H1 (cell line): ENCODE results near the gene ARCN1. TPM values are rescaled to one million over a fixed set of nuclear protein-coding genes. Genes with fewer than 3 reads are reported as not detected.

Experiments used
- ASH2L ChIP-seq: fragments of 200-600, 300-600 bp; sonication (generic); IDR thresholded peaks from one replicate; pipeline ENCODE4 v1.7.1; 2017; ENCODE audit warnings: low read length
- CHD1 ChIP-seq: IDR thresholded peaks from 2 replicates; pipeline ENCODE4 v1.6.1; 2012; ENCODE audit warnings: low read depth, low read length, improper control_type of control experiment
- CREB1 ChIP-seq: IDR thresholded peaks from 2 replicates; pipeline ENCODE4 v1.6.1; 2012; ENCODE audit warnings: inconsistent platforms
- EP300 ChIP-seq, 2 experiments: IDR thresholded peaks; 1 replicate in 1 of 2; 2 replicates in 1 of 2; pipeline ENCODE4 v1.6.1; 2011 to 2012; ENCODE audit warnings: low read depth in 2 of 2, low read length in 2 of 2, mild to moderate bottlenecking in 2 of 2, borderline replicate concordance in 1 of 2, inconsistent platforms in 1 of 2, moderate library complexity in 1 of 2
- GTF2F1 ChIP-seq: IDR thresholded peaks from 2 replicates; pipeline ENCODE4 v1.6.1; 2012; ENCODE audit warnings: low read depth, low read length, improper control_type of control experiment, borderline replicate concordance
- HDAC2 ChIP-seq, 2 experiments: fragments of 300-600 bp in 1 of 2; sonication (generic) in 1 of 2; IDR thresholded peaks; 2 replicates each; pipeline ENCODE4 v1.6.1; 2011 to 2012; ENCODE audit warnings: low read depth in 2 of 2, low read length in 2 of 2, mild to moderate bottlenecking in 2 of 2, moderate library complexity in 2 of 2, borderline replicate concordance in 1 of 2, inconsistent platforms in 1 of 2
- PHF8 ChIP-seq: fragments of 200-600 bp; sonication (generic); conservative IDR thresholded peaks from 2 replicates; pipeline ENCODE4 v1.7.1; 2012; ENCODE audit warnings: low read depth, mild to moderate bottlenecking, inconsistent platforms, low read length, moderate library complexity
- RAD21 ChIP-seq, 2 experiments: IDR thresholded peaks in 1 of 2; conservative IDR thresholded peaks in 1 of 2; 2 replicates each; pipeline ENCODE4 v1.6.1; 2011; ENCODE audit warnings: low read depth in 2 of 2, low read length in 2 of 2, improper control_type of control experiment in 1 of 2, inconsistent platforms in 1 of 2, mild to moderate bottlenecking in 1 of 2, moderate library complexity in 1 of 2
- RBBP5 ChIP-seq: IDR thresholded peaks from 2 replicates; pipeline ENCODE4 v1.7.1; 2012; ENCODE audit warnings: low read depth, mild to moderate bottlenecking, inconsistent platforms, low read length, moderate library complexity, borderline replicate concordance
- SIX5 ChIP-seq: IDR thresholded peaks from 2 replicates; pipeline ENCODE4 v1.6.1; 2011; ENCODE audit warnings: mild to moderate bottlenecking, low read depth, low read length
- SRF ChIP-seq: IDR thresholded peaks from 2 replicates; pipeline ENCODE4 v1.6.1; 2011; ENCODE audit warnings: mild to moderate bottlenecking, low read depth, low read length, moderate library complexity
- SUZ12 ChIP-seq: fragments of 200-600 bp; sonication (generic); IDR thresholded peaks from 2 replicates; pipeline ENCODE4 v1.6.1; 2012; ENCODE audit warnings: mild to moderate bottlenecking, inconsistent platforms, low read length, moderate library complexity, mixed read lengths
- TAF1 ChIP-seq: IDR thresholded peaks from 2 replicates; pipeline ENCODE4 v1.6.1; 2011; ENCODE audit warnings: mild to moderate bottlenecking, low read depth, low read length
- TAF7 ChIP-seq: optimal IDR thresholded peaks from 2 replicates; pipeline ENCODE3; 2011; ENCODE audit warnings: low read depth, mild to moderate bottlenecking, inconsistent platforms, low read length, moderate library complexity, borderline replicate concordance
- polyA plus RNA-seq, 7 experiments: library from polyadenylated mRNA; depleted of rRNA in 3 of 7; stranded (reverse) in 5 of 7; unstranded in 2 of 7; fragments of >200 nt in 5 of 7; fragments of 200-250 nt in 2 of 7; gene quantifications; 1 replicate in 5 of 7; 2 replicates in 1 of 7; 4 replicates in 1 of 7; pipeline versions ENCODE4 v1.2.1 to v1.2.3, GENCODE V29; 2011 to 2013; ENCODE audit warnings: missing spikeins in 2 of 7, mixed read lengths in 2 of 7
- total RNA-seq: library from RNA; stranded (reverse); fragmentation: NEBNext Ultra II Directional; extraction: Animal tissue kit (Norgen Biotek cat#: 25700); gene quantifications from 2 replicates; pipeline ENCODE4 v1.2.1, GENCODE V29; 2021
- TF ChIP-seq, protein P1 (sequence below): IDR thresholded peaks from 2 replicates; pipeline ENCODE4 v1.6.1; 2012; ENCODE audit warnings: low read length, inconsistent platforms
- TF ChIP-seq, protein P2 (sequence below): IDR thresholded peaks from 2 replicates; pipeline ENCODE4 v1.6.1; 2011; ENCODE audit warnings: low read length, improper control_type of control experiment
- TF ChIP-seq, protein P3 (sequence below): IDR thresholded peaks from 2 replicates; pipeline ENCODE4 v1.6.1; 2012; ENCODE audit warnings: inconsistent platforms

Gene ARCN1
- total and polyA plus RNA-seq, 2 of the 8 experiments (the other 6 are each of a cell fraction or from before 2014, with no cell fraction given): 132 to 146 TPM

DNA sequence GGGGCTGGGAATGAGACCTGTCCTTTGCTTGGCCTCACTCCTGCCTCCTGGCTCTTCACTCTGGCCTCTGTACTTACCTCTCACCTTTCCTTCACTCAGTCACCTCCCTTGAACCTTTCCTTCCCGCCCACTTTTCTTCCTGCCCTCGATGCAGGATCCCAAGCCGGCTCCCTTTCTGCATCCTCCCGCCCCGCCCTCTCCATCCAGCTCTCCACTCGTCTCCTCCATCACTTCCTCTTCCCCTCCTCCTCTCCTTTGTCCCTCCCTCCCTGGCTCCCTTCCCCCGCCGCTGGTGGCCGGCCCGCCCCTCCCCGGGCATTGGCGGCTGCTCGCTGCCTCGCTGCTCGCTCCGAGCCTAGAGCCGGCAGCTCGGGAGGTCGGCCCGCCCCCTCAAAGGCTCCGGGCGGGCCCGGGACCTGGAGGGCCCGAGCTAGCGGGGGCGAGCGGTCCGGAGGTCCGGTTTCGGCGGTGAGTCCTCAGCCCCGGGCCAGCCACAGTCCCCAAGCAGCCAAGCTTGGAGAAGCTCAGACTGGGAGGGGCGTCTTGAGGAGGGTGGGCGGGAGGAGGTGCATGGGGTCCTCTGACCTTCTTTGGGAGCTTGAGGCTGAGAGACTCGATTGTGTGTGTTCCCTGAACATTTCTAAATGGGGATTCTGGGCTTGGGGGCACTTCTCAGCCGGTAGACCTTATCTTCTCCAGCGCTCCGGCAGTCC, 49.0 kb downstream of the ARCN1 start (continued):
- TF ChIP-seq, protein P1, sequence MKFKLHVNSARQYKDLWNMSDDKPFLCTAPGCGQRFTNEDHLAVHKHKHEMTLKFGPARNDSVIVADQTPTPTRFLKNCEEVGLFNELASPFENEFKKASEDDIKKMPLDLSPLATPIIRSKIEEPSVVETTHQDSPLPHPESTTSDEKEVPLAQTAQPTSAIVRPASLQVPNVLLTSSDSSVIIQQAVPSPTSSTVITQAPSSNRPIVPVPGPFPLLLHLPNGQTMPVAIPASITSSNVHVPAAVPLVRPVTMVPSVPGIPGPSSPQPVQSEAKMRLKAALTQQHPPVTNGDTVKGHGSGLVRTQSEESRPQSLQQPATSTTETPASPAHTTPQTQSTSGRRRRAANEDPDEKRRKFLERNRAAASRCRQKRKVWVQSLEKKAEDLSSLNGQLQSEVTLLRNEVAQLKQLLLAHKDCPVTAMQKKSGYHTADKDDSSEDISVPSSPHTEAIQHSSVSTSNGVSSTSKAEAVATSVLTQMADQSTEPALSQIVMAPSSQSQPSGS: no peak
- TF ChIP-seq SIX5 (no peak), ASH2L (peak; percentile 56), EP300 (IDR thresholded peaks at IDR 0.05; ENCODE audit: borderline replicate concordance in 1 of 2, low read depth in 2 of 2, low read length in 2 of 2) (peak in 1 of 2 experiments; percentile 20; a peak in 1 of 3 replicates), RAD21 (IDR thresholded peaks at IDR 0.05 in 1 of 2, conservative IDR thresholded peaks at IDR 0.05 in 1 of 2; ENCODE audit: low read depth in 2 of 2, low read length in 2 of 2) (no peak), TAF7 (peak; percentile 63), TAF1 (peak; percentile 51), SRF (no peak), HDAC2 (IDR thresholded peaks at IDR 0.05; ENCODE audit: borderline replicate concordance in 1 of 2, low read depth in 2 of 2, low read length in 2 of 2) (no peak), SUZ12 (no peak), CREB1 (no peak), PHF8 (peak; percentile 87), GTF2F1 (no peak; the same call in 1 of the 2 replicates), RBBP5 (no peak), CHD1 (no peak)
- TF ChIP-seq, protein P2, sequence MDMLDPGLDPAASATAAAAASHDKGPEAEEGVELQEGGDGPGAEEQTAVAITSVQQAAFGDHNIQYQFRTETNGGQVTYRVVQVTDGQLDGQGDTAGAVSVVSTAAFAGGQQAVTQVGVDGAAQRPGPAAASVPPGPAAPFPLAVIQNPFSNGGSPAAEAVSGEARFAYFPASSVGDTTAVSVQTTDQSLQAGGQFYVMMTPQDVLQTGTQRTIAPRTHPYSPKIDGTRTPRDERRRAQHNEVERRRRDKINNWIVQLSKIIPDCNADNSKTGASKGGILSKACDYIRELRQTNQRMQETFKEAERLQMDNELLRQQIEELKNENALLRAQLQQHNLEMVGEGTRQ: no peak
- TF ChIP-seq, protein P3, sequence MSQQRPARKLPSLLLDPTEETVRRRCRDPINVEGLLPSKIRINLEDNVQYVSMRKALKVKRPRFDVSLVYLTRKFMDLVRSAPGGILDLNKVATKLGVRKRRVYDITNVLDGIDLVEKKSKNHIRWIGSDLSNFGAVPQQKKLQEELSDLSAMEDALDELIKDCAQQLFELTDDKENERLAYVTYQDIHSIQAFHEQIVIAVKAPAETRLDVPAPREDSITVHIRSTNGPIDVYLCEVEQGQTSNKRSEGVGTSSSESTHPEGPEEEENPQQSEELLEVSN: peak; percentile 28; the same call in 1 of the 2 replicates
